SK-N-SH (cell line): ENCODE data around the gene FADS2. TPM values are rescaled to one million over a fixed set of nuclear protein-coding genes. Genes with fewer than 3 reads are reported as not detected.

Experiments used
- CTCF ChIA-PET: fragments of 300-600, 350-600 bp; formaldehyde crosslinking; extraction: SDS; loops from one replicate; lab custom pipeline; 2021; lab: Yijun Ruan, JAX
- POLR2A ChIA-PET: fragments of 350-600 bp; sonication (Branson Sonifier 250); formaldehyde crosslinking; extraction: SDS; loops from one replicate; lab custom pipeline; 2020; ENCODE audit warnings: antibody characterized with exemption, inconsistent platforms; lab: Yijun Ruan, JAX
- DNase-seq: peaks from one replicate; pipeline ENCODE4 v3.0.0; 2012
- H2AFZ ChIP-seq: fragments of 200-600 bp; sonication (generic); 2 replicates; pipeline ENCODE4 v1.8.1; 2016; ENCODE audit warnings: antibody characterized with exemption, mild to moderate bottlenecking, low read depth
- H3F3A ChIP-seq: fragments of 200-600 bp; sonication (generic); replicated peaks from 2 replicates; pipeline ENCODE3; 2016; ENCODE audit warnings: antibody characterized with exemption, mild to moderate bottlenecking; ENCODE audit not compliant: insufficient read depth
- H3K27ac ChIP-seq, 2 experiments: fragments of 200-500 bp in 1 of 2; fragments of 200-600 bp in 1 of 2; sonication (Bioruptor generic) in 1 of 2; sonication (generic), shearing (Covaris generic) in 1 of 2; 2 replicates each; pipeline versions ENCODE4 v1.5.1 to v1.6.1; 2014 to 2016; ENCODE audit warnings: low read depth in 2 of 2, inconsistent platforms in 1 of 2, low read length in 1 of 2, mild to moderate bottlenecking in 1 of 2, mixed read lengths in 1 of 2
- H3K27me3 ChIP-seq: fragments of 200-600 bp; sonication (generic), shearing (Covaris generic); 2 replicates; pipeline ENCODE4 v1.6.1; 2016; ENCODE audit warnings: mixed run types; ENCODE audit not compliant: insufficient read depth
- H3K36me3 ChIP-seq, 2 experiments: fragments of 200-500 bp in 1 of 2; fragments of 200-600 bp in 1 of 2; sonication (Bioruptor generic) in 1 of 2; sonication (generic) in 1 of 2; replicated peaks in 1 of 2; 2 replicates each; pipeline versions ENCODE3 to v1.5.1; 2014 to 2016; ENCODE audit warnings: low read length in 1 of 2, mild to moderate bottlenecking in 1 of 2; ENCODE audit not compliant: insufficient read depth in 2 of 2, control insufficient read depth in 1 of 2
- H3K4me1 ChIP-seq, 2 experiments: fragments of 200-500 bp in 1 of 2; fragments of 200-600 bp in 1 of 2; sonication (Bioruptor generic) in 1 of 2; sonication (generic), shearing (Covaris generic) in 1 of 2; 2 replicates each; pipeline versions ENCODE4 v1.5.1 to v1.6.1; 2014 to 2016; ENCODE audit warnings: low read depth in 1 of 2, low read length in 1 of 2, mixed run types in 1 of 2; ENCODE audit not compliant: insufficient read depth in 2 of 2, control insufficient read depth in 1 of 2
- H3K4me2 ChIP-seq: fragments of 200-600 bp; sonication (generic), shearing (Covaris generic); 2 replicates; pipeline ENCODE4 v1.6.1; 2017; ENCODE audit warnings: mixed run types
- H3K4me3 ChIP-seq, 2 experiments: fragments of 200-500 bp in 1 of 2; fragments of 200-600 bp in 1 of 2; sonication (Bioruptor generic) in 1 of 2; sonication (generic), shearing (Covaris generic) in 1 of 2; 2 replicates each; pipeline versions ENCODE4 v1.5.1 to v1.8.1; 2014 to 2016; ENCODE audit warnings: low read depth in 2 of 2, inconsistent platforms in 1 of 2, low read length in 1 of 2, mild to moderate bottlenecking in 1 of 2, mixed read lengths in 1 of 2, moderate library complexity in 1 of 2
- H3K79me2 ChIP-seq: fragments of 200-600 bp; sonication (generic); 2 replicates; pipeline ENCODE4 v1.8.1; 2017; ENCODE audit warnings: mild to moderate bottlenecking; ENCODE audit not compliant: insufficient read depth
- H3K9ac ChIP-seq: fragments of 200-600 bp; sonication (generic); 2 replicates; pipeline ENCODE4 v1.6.1; 2017; ENCODE audit warnings: mixed run types
- H3K9me2 ChIP-seq: fragments of 200-600 bp; sonication (generic); 2 replicates; pipeline ENCODE4 v1.6.1; 2017; ENCODE audit warnings: mixed run types
- H3K9me3 ChIP-seq: fragments of 200-600 bp; sonication (generic); 2 replicates; pipeline ENCODE4 v1.6.1; 2017; ENCODE audit warnings: mixed run types, mild to moderate bottlenecking, moderate library complexity
- H4K20me1 ChIP-seq: fragments of 200-600 bp; sonication (generic); 2 replicates; pipeline ENCODE4 v1.6.1; 2017; ENCODE audit warnings: mild to moderate bottlenecking, mixed run types; ENCODE audit not compliant: insufficient read depth
- CHD2 ChIP-seq: fragments of 150-350 bp; IDR thresholded peaks from 2 replicates; pipeline ENCODE4 v1.6.1; 2018; ENCODE audit warnings: low read length; ENCODE audit not compliant: partially characterized antibody
- EP300 ChIP-seq, 2 experiments: IDR thresholded peaks; 2 replicates each; pipeline versions ENCODE4 v1.4.0 to v1.6.1; 2012; ENCODE audit warnings: borderline replicate concordance in 1 of 2, low read depth in 1 of 2, low read length in 1 of 2
- EZH2phosphoT487 ChIP-seq: fragments of 200-600 bp; sonication (generic); IDR thresholded peaks from 2 replicates; pipeline ENCODE4 v1.6.1; 2017; ENCODE audit warnings: low read depth, mixed run types, mild to moderate bottlenecking, antibody characterized with exemption, moderate library complexity, borderline replicate concordance
- FOXJ3 ChIP-seq: sonication (generic); formaldehyde crosslinking; IDR thresholded peaks from 2 replicates; pipeline ENCODE4 v1.5.1; 2020; ENCODE audit warnings: mild to moderate bottlenecking, missing genetic modification reagents
- FOXM1 ChIP-seq: IDR thresholded peaks from 2 replicates; pipeline ENCODE4 v1.4.0; 2012; ENCODE audit warnings: low read depth, mild to moderate bottlenecking
- IRF3 ChIP-seq: fragments of 150-350 bp; IDR thresholded peaks from 2 replicates; pipeline ENCODE4 v1.6.1; 2016; ENCODE audit warnings: mild to moderate bottlenecking, low read depth, low read length
- JUND ChIP-seq: IDR thresholded peaks from 2 replicates; pipeline ENCODE4 v1.4.0; 2012
- MEF2A ChIP-seq: IDR thresholded peaks from 2 replicates; pipeline ENCODE4 v1.4.0; 2012; ENCODE audit warnings: low read depth, borderline replicate concordance
- MXI1 ChIP-seq: IDR thresholded peaks from 2 replicates; pipeline ENCODE4 v1.6.1; 2012; ENCODE audit warnings: mild to moderate bottlenecking, low read depth, low read length, improper control_type of control experiment
- POLR2AphosphoS5 ChIP-seq: IDR thresholded peaks from 2 replicates; pipeline ENCODE4 v1.6.1; 2012; ENCODE audit warnings: low read depth, low read length
- RAD21 ChIP-seq: IDR thresholded peaks from 2 replicates; pipeline ENCODE4 v1.6.1; 2012; ENCODE audit warnings: mild to moderate bottlenecking, low read length
- SMC3 ChIP-seq: IDR thresholded peaks from 2 replicates; pipeline ENCODE4 v1.6.1; 2012; ENCODE audit warnings: low read depth, low read length, improper control_type of control experiment
- TAF1 ChIP-seq: IDR thresholded peaks from 2 replicates; pipeline ENCODE4 v1.6.1; 2012; ENCODE audit warnings: low read depth, mild to moderate bottlenecking, low read length, moderate library complexity, borderline replicate concordance
- USF1 ChIP-seq: IDR thresholded peaks from 2 replicates; pipeline ENCODE4 v1.4.0; 2012; ENCODE audit warnings: low read depth, borderline replicate concordance
- WGBS: methylation state at CpG from one replicate; pipeline ENCODE4 v1.1.6; 2017; ENCODE audit warnings: low lambda C conversion rate; 5-methylcytosine and 5-hydroxymethylcytosine counted together
- polyA plus RNA-seq, 3 experiments: library from polyadenylated mRNA; depleted of rRNA; stranded (reverse); fragments of >200 nt; gene quantifications; 2 replicates each; pipeline ENCODE4 v1.2.3, GENCODE V29; 2012

Gene FADS2
- polyA plus RNA-seq, 1 of the 3 experiments (the other 2 are of a cell fraction), result 67.8 TPM

DNA sequence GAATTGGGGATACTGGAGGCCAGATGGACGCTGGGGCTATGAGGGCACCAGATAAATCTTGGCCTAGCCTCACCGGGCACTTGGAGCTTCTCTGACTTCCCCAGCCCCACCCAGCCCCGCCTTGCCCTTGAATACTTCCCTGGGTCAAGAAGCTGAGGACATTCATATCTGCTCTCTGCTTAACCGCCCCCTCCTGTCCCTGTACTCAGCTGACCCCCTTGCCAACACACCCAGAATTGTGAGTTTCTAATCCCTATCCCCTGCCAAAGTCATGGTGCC, 41.3 kb downstream of the FADS2 start:
- H3K36me3 ChIP-seq, result peaks cover 0 to 10% of the 10 kb centered on the region in 2 experiments
- no peak overlapping the region for H3K9ac ChIP-seq
- H4K20me1 ChIP-seq, result no peaks in the 10 kb centered on the region
- H3K4me2 ChIP-seq, result no peak overlapping the region
- H3K79me2 ChIP-seq, result no peaks in the 10 kb centered on the region
- ChIA-PET POLR2A (interaction anchor here (0.6 kb wide), 1 partner anchor 834 kb away, joined by 4 read pairs; no protein-coding TSS in a partner anchor), CTCF (interaction anchor here (2.3 to 10.6 kb wide), 8 partner anchors 10 to 239 kb away, joined by 10 to 91 read pairs (median 26); partner anchors contain the start of gene FADS2)
- no peak for DNase-seq
- H3K4me3 ChIP-seq, result no peak overlapping the region
- peaks cover 0 to 13% of the 10 kb centered on the region in 2 experiments; a peak in 2 of 4 replicates for H3K4me1 ChIP-seq
- no peaks in the 10 kb centered on the region for H3K27me3 ChIP-seq
- H3K9me3 ChIP-seq, result no peaks in the 10 kb centered on the region
- TF ChIP-seq MEF2A (no peak), MXI1 (no peak), EZH2phosphoT487 (no peak), CHD2 (no peak), POLR2AphosphoS5 (no peak), IRF3 (no peak), SMC3 (no peak), TAF1 (no peak), EP300 (IDR thresholded peaks at IDR 0.05; ENCODE audit: borderline replicate concordance in 1 of 2, low read depth in 1 of 2, low read length in 1 of 2) (no peak), FOXJ3 (no peak)
- WGBS, result 96% methylated on average over 3 of the region's 4 CpGs
- H3K27ac ChIP-seq, result no peak overlapping the region
- H3K9me2 ChIP-seq, result no peaks in the 10 kb centered on the region
- no peaks in the 10 kb centered on the region for H3F3A ChIP-seq
- no peak overlapping the region for H2AFZ ChIP-seq

- Histone ChIP-seq H3K27ac (no peak overlapping the region), H3K4me2 (no peak overlapping the region), H3K9me2 (no peaks in the 10 kb centered on the region), H3K4me3 (no peak overlapping the region), H3K4me1 (peaks cover 0 to 13% of the 10 kb centered on the region in 2 experiments; a peak in 2 of 4 replicates), H3K36me3 (peaks cover 0 to 9% of the 10 kb centered on the region in 2 experiments), H3K9ac (no peak overlapping the region), H4K20me1 (no peaks in the 10 kb centered on the region), H2AFZ (no peak overlapping the region), H3K79me2 (no peaks in the 10 kb centered on the region), H3F3A (no peaks in the 10 kb centered on the region), H3K27me3 (no peaks in the 10 kb centered on the region), H3K9me3 (no peaks in the 10 kb centered on the region)
- 83% methylated on average over 14 of the region's 21 CpGs for WGBS
- ChIA-PET POLR2A (interaction anchor here (0.6 to 1.7 kb wide), 4 partner anchors 72 to 834 kb away, joined by 3 to 4 read pairs (median 4); partner anchors contain the start of genes FEN1 and TMEM258), CTCF (interaction anchor here (0.8 to 10.6 kb wide), 19 partner anchors 10 to 254 kb away, joined by 3 to 91 read pairs (median 10); partner anchors contain the start of genes FADS2 and INCENP)
- no peak for TF ChIP-seq POLR2AphosphoS5
- no peak for TF ChIP-seq JUND
- no peak for TF ChIP-seq USF1
- no peak for TF ChIP-seq FOXM1
- no peak for TF ChIP-seq RAD21
- DNase-seq, result no peak
Observed at GRCh38 chr11:61869708-61870451, 41.8 kb downstream of the FADS2 start.
